Measurements from ENCODE around the gene SSH2.

Gene SSH2

DNA sequence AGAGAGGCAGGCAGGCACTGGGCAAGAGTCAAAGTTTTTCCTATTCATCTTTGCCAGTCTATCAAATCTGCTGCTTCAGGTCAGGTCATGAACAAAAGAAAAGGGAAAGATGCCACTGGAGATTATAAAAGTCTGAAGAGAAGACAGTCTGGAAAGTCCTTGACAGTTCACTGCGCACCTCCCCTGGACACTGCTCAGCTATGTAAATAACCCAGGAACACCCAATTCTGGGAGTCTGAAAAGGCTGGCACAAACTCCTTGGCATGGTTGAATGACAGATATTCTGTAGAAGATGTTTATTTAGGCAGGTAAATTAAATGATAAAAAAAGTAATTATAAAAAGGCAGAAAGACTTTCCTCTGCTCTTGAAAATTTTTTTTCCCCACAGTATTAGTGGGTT, 302.1 kb downstream of the SSH2 start:
- Histone ChIP-seq H3K9me3 (no peaks in the 10 kb centered on the region), H3K36me3 (peaks cover 25% of the 10 kb centered on the region), H3K4me1 (peaks cover 14% of the 10 kb centered on the region), H3K4me3 (ENCODE audit: low read depth, low read length) (no peak overlapping the region), H3K27me3 (no peaks in the 10 kb centered on the region)
- no peak for DNase-seq
- TF ChIP-seq, protein P1, sequence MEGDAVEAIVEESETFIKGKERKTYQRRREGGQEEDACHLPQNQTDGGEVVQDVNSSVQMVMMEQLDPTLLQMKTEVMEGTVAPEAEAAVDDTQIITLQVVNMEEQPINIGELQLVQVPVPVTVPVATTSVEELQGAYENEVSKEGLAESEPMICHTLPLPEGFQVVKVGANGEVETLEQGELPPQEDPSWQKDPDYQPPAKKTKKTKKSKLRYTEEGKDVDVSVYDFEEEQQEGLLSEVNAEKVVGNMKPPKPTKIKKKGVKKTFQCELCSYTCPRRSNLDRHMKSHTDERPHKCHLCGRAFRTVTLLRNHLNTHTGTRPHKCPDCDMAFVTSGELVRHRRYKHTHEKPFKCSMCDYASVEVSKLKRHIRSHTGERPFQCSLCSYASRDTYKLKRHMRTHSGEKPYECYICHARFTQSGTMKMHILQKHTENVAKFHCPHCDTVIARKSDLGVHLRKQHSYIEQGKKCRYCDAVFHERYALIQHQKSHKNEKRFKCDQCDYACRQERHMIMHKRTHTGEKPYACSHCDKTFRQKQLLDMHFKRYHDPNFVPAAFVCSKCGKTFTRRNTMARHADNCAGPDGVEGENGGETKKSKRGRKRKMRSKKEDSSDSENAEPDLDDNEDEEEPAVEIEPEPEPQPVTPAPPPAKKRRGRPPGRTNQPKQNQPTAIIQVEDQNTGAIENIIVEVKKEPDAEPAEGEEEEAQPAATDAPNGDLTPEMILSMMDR (IDR thresholded peaks at IDR 0.05; ENCODE audit: low read depth, low read length) = no peak

DNA sequence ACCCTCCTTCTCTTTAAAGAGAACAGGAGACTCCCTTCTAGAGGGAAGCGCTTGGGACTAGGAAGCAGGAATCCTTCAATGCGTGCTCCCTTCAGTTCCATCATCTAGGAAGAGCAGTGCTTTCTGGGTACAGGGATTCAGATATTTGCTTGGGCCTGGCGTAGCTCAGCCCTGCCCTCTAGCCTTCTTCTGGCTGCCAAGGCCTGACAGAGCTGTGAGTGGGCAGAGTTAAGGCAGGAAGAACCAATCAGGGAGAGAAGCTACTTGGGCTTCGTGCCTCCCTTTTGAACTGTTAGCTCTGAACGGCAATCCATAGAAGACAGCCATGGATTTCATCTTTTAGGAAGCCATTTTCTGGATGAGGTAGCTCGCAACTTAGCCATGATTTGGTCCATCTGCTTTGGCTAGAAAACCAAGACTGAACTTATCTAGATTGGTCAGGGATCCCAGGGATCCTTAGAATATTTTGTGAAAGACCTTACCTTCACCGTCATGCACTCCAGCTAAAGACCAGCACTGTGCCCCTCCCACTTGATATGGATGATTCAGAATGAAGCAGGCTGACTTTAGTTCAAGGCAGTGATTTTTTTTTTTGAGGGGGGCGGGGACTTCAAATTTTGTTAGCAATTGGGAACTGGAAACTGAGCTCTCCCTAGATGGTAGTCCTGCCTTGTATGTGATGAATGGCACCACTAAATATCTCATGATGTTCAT, 304.8 kb downstream of the SSH2 start:
- H3K4me1 ChIP-seq = peaks cover 15% of the 10 kb centered on the region
- no peaks in the 10 kb centered on the region for H3K27me3 ChIP-seq
- no peaks in the 10 kb centered on the region for H3K9me3 ChIP-seq
- TF ChIP-seq, protein P1 (IDR thresholded peaks at IDR 0.05; ENCODE audit: low read depth, low read length) = peak; percentile 10; the same call in 1 of the 2 replicates
- H3K36me3 ChIP-seq = peaks cover 7% of the 10 kb centered on the region; the same call in 1 of the 2 replicates
- DNase-seq = peak; percentile 67
- H3K4me3 ChIP-seq (ENCODE audit: low read depth, low read length) = no peak overlapping the region

DNA sequence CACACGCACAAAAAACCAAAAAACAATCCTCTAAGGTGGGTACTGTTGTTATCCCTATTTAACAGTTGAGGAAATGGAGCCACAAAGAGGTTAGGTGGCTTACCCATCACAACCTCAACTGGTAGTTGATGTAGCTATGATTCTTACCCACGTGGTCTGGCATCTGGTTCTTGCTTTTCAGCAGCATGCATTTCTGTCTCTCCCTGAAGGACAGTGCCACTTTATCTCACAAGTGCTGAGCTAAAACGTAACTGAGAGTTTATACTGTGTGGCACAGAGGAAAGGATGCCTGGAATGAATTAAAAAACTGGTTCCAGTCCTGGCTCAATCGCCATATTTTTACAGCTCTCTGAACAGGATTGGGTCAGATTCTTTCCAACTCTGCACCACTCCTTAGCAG, 305.4 kb downstream of the SSH2 start:
- Histone ChIP-seq H3K4me3 (ENCODE audit: low read depth, low read length) (no peak overlapping the region), H3K36me3 (peaks cover 7% of the 10 kb centered on the region; the same call in 1 of the 2 replicates), H3K27me3 (no peaks in the 10 kb centered on the region), H3K9me3 (no peaks in the 10 kb centered on the region), H3K4me1 (peaks cover 15% of the 10 kb centered on the region)
- TF ChIP-seq, protein P1 (IDR thresholded peaks at IDR 0.05; ENCODE audit: low read depth, low read length) = no peak
- DNase-seq = no peak

DNA sequence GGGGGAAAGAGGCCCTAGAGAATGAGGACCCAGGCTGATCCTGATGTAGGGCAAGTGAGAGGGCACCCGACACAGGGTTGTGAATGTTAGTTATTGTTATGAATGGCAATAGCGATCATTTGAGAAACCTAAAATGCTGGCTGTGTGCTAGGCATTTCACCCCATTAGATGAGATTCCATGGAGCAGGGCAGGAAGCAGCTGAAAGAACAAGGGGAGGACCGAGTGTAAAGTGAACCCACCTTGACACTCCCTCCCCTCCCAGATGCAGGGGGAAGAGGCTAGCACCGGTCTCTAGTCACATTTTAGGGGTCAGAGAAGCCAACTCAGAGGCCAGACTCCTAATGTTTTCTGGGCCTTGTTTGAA, 306.8 kb downstream of the SSH2 start:
- Histone ChIP-seq H3K4me1 (peaks cover 15% of the 10 kb centered on the region), H3K27me3 (no peaks in the 10 kb centered on the region), H3K4me3 (ENCODE audit: low read depth, low read length) (peak overlapping the region; percentile 69)

DNA sequence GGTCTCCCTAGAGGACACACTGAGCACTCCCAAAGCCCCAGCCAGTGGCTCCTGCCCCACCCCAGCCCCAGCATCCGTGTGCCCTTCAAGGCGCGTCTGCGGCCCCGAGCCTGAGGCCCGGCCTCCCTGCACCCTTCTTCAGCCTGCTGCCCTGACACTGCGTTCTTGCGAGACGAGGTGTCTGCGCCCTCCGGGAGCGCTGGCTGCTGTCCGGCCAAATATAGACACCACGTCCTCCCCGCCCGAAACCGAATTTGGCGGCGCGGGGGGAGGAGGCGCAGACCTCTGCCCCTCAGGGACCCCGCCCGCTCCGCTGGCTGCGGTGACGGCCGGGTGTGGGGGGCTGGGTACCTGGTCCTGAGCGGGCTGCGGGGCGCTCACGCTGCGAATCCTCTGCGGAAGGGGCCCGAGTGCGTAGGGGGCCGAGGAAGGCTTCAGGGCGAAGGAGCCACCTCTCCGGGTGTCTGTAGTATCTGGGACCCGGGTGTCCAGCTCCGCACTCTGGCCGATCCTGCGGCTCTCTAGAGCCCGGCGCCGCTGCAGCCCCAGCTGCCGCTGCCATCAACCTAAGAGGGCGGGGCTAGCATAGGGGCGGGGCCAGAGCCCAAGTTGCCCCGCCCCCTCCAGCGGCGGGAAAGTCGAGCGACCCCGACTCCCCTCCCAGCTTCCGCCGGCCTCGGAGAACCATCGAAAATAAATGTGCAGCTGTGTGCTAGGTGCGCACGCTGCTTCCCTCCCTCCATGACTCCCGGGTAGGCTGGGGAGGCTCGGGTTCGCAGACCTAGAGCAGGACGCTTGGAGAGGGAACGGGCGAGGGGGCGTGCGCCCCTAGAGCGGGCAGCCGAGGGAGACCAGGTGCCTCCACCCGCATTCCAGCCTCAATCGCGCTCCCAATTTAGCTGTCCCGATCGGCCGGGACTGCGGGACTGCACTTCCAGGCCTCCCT, 307.4 kb downstream of the SSH2 start, which contains the start of gene CORO6:
Gene CORO6, minus strand, starts transcription at position 576 of the 946 bp plus-strand sequence. CDS start 1,491 bp downstream, outside the sequence.
- TF ChIP-seq, protein P1 (IDR thresholded peaks at IDR 0.05; ENCODE audit: low read depth, low read length) = no peak
- Histone ChIP-seq H3K4me1 (peaks cover 15% of the 10 kb centered on the region), H3K9me3 (no peaks in the 10 kb centered on the region), H3K27me3 (no peaks in the 10 kb centered on the region), H3K4me3 (ENCODE audit: low read depth, low read length) (peak within 1 kb of the TSS; percentile 69), H3K36me3 (no peaks in the 10 kb centered on the region)
- peak; percentile 75 for DNase-seq

More for the DNA sequence above, 306.8 kb downstream of the SSH2 start:
- DNase-seq = no peak
- Histone ChIP-seq H3K36me3 (no peaks in the 10 kb centered on the region), H3K9me3 (no peaks in the 10 kb centered on the region)
- TF ChIP-seq, protein P1 (IDR thresholded peaks at IDR 0.05; ENCODE audit: low read depth, low read length) = no peak

Measured in BE2C (cell line).